ENCODE data around the gene GPR21. TPM values are rescaled to one million over a fixed set of nuclear protein-coding genes. Genes with fewer than 3 reads are reported as not detected.

The GPR21 gene
- total and polyA plus RNA-seq, 2 donors (not counting 3 experiments of a cell fraction or from before 2014, with no cell fraction given) = 0.36 to 2.7 TPM

GRCh38 chr9:123069010-123069481 is 35.6 kb downstream of the GPR21 start:
- Histone ChIP-seq H3K27me3 (ENCODE audit: control insufficient read depth in 2 of 2, insufficient read depth in 2 of 2, low read length in 2 of 2) (no peaks in the 10 kb centered on the region), H2AFZ (ENCODE audit: low read depth, low read length) (no peak overlapping the region), H3K4me3 (replicated peaks in 1 of 3; ENCODE audit: insufficient read depth in 1 of 3, low read depth in 1 of 3, low read length in 3 of 3) (no peak overlapping the region), H3K36me3 (ENCODE audit: control insufficient read depth in 2 of 2, extremely low read depth in 1 of 2, insufficient read depth in 2 of 2, low read length in 2 of 2) (peaks cover 6% of the 10 kb centered on the region in 2 experiments), H3K4me2 (ENCODE audit: insufficient read depth, low read length) (no peak overlapping the region), H3K4me1 (ENCODE audit: control insufficient read depth, extremely low read depth, insufficient read depth, low read length) (peaks cover 8% of the 10 kb centered on the region), H4K20me1 (replicated peaks; ENCODE audit: control insufficient read depth, extremely low read depth, insufficient read depth, low read length) (no peaks in the 10 kb centered on the region), H3K9me3 (replicated peaks; ENCODE audit: control insufficient read depth, insufficient read depth, low read length) (no peaks in the 10 kb centered on the region), H3K9ac (replicated peaks; ENCODE audit: extremely low read depth, insufficient read depth, low read length) (no peak overlapping the region), H3K9me1 (replicated peaks; ENCODE audit: control insufficient read depth, extremely low read depth, insufficient read depth, low read length) (no peaks in the 10 kb centered on the region), H3K27ac (ENCODE audit: insufficient read depth, low read depth, low read length) (no peak overlapping the region), H3K79me2 (ENCODE audit: control insufficient read depth, insufficient read depth, low read length) (no peaks in the 10 kb centered on the region)
- ChIA-PET CTCF (interaction anchor here (0.8 to 1.8 kb wide), 4 partner anchors 13 to 280 kb away, joined by 3 to 5 read pairs (median 4); no protein-coding TSS in a partner anchor), POLR2A (no interaction called here)
- dilution Hi-C loops (cut with MboI; ENCODE audit: extremely low pct_ligation_motif_present, low sequenced_read_pairs) (no loop called here), intact Hi-C loops (cut with micrococcal nuclease) (no loop called here)
- FAIRE-seq (no peak), DNase-seq (ENCODE audit: low read depth, low spot score) (peak; percentile 90)
- no TSS peak for BruUV-seq (replicated peaks)
- TF ChIP-seq FOS (IDR thresholded peaks at IDR 0.05; ENCODE audit: borderline replicate concordance, insufficient read depth, low read length) (no peak), MAX (IDR thresholded peaks at IDR 0.05; ENCODE audit: insufficient read depth, insufficient read length) (no peak), JUN (IDR thresholded peaks at IDR 0.05; ENCODE audit: borderline replicate concordance, insufficient read depth, insufficient read length, low read depth) (no peak), GATA2 (IDR thresholded peaks at IDR 0.05; ENCODE audit: insufficient read depth, insufficient read length, low read depth, low read length) (no peak), POLR2AphosphoS5 (IDR thresholded peaks at IDR 0.05; ENCODE audit: insufficient read depth, low read depth, low read length) (no peak), POLR2A (IDR thresholded peaks at IDR 0.05; ENCODE audit: low read depth, low read length) (no peak), EZH2 (IDR thresholded peaks at IDR 0.05; ENCODE audit: borderline replicate concordance, low read depth, low read length, severe bottlenecking) (no peak), MYC (IDR thresholded peaks at IDR 0.05; ENCODE audit: low read depth, low read length) (no peak)
- TF ChIP-seq, protein P1, sequence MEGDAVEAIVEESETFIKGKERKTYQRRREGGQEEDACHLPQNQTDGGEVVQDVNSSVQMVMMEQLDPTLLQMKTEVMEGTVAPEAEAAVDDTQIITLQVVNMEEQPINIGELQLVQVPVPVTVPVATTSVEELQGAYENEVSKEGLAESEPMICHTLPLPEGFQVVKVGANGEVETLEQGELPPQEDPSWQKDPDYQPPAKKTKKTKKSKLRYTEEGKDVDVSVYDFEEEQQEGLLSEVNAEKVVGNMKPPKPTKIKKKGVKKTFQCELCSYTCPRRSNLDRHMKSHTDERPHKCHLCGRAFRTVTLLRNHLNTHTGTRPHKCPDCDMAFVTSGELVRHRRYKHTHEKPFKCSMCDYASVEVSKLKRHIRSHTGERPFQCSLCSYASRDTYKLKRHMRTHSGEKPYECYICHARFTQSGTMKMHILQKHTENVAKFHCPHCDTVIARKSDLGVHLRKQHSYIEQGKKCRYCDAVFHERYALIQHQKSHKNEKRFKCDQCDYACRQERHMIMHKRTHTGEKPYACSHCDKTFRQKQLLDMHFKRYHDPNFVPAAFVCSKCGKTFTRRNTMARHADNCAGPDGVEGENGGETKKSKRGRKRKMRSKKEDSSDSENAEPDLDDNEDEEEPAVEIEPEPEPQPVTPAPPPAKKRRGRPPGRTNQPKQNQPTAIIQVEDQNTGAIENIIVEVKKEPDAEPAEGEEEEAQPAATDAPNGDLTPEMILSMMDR (IDR thresholded peaks at IDR 0.05; ENCODE audit: extremely low read depth in 1 of 2, insufficient read depth in 1 of 2, low read depth in 1 of 2, low read length in 2 of 2) = no peak

Measured in endothelial cell of umbilical vein (primary cell).